Caco-2 (cell line): ENCODE data around the gene PML. TPM values are rescaled to one million over a fixed set of nuclear protein-coding genes. Genes with fewer than 3 reads are reported as not detected.

Experiments used
- BruUV-seq: library from RNA; stranded (reverse); fragments of 400-500 nt; replicated peaks from 2 replicates; lab custom pipeline; 2021; lab: Mats Ljungman, UMichigan
- CTCF ChIA-PET: fragments of 300-600 bp; sonication (Branson Sonifier 250); formaldehyde crosslinking; loops from one replicate; lab custom pipeline; 2022; ENCODE audit warnings: antibody characterized with exemption; lab: Charles Lee
- POLR2A ChIA-PET: fragments of 300-600 bp; sonication (Branson Sonifier 250); formaldehyde crosslinking; loops from one replicate; lab custom pipeline; 2022; ENCODE audit warnings: antibody characterized with exemption; lab: Charles Lee
- DNase-seq, 2 experiments: peaks; one replicate each; pipeline versions ENCODE4 v3.0.0 to v3.0.0-alpha.2; 2020 to 2022
- H3K27me3 ChIP-seq: replicated peaks from 2 replicates; pipeline ENCODE4 v1.6.0; 2011; ENCODE audit warnings: low read length; ENCODE audit not compliant: control insufficient read depth, insufficient read depth
- H3K36me3 ChIP-seq: 2 replicates; pipeline ENCODE4 v1.5.1; 2011; ENCODE audit warnings: low read length; ENCODE audit not compliant: control insufficient read depth, insufficient read depth
- H3K4me1 ChIP-seq: fragments of 250-450 bp; sonication (Bioruptor Pico); 2 replicates; pipeline ENCODE4 v1.5.1; 2020; ENCODE audit warnings: mild to moderate bottlenecking
- H3K4me3 ChIP-seq: 2 replicates; pipeline ENCODE4 v1.5.1; 2011; ENCODE audit warnings: low read depth, mild to moderate bottlenecking, control low read depth, low read length
- H3K9me3 ChIP-seq: fragments of 250-450 bp; sonication (Bioruptor Pico); 2 replicates; pipeline ENCODE4 v1.5.1; 2020; ENCODE audit warnings: mild to moderate bottlenecking, moderate library complexity
- H3K27ac Mint-ChIP-seq: one replicate; pipeline ENCODE4 v1.8.0; 2022; ENCODE audit warnings: mixed read lengths; ENCODE audit not compliant: unreplicated experiment
- H3K27me3 Mint-ChIP-seq: one replicate; pipeline ENCODE4 v1.8.0; 2022; ENCODE audit warnings: mixed read lengths; ENCODE audit not compliant: insufficient read depth, unreplicated experiment
- H3K36me3 Mint-ChIP-seq: one replicate; pipeline ENCODE4 v1.8.0; 2022; ENCODE audit warnings: mild to moderate bottlenecking, mixed read lengths; ENCODE audit not compliant: insufficient read depth, unreplicated experiment
- H3K4me1 Mint-ChIP-seq: one replicate; pipeline ENCODE4 v1.8.0; 2022; ENCODE audit warnings: low read depth, mixed read lengths; ENCODE audit not compliant: unreplicated experiment
- H3K4me3 Mint-ChIP-seq: one replicate; pipeline ENCODE4 v1.8.0; 2022; ENCODE audit warnings: mild to moderate bottlenecking, moderate library complexity, mixed read lengths; ENCODE audit not compliant: unreplicated experiment
- H3K9me3 Mint-ChIP-seq: one replicate; pipeline ENCODE4 v1.8.0; 2022; ENCODE audit warnings: mixed read lengths; ENCODE audit not compliant: unreplicated experiment
- CTCF ChIP-seq, 2 experiments: fragments of 200-600 bp in 1 of 2; IDR thresholded peaks; 1 replicate in 1 of 2; 2 replicates in 1 of 2; pipeline versions ENCODE4 v1.5.1 to v1.8.0; 2011 to 2022; ENCODE audit warnings: antibody characterized with exemption in 1 of 2, control low read depth in 1 of 2, inconsistent platforms in 1 of 2, low read depth in 1 of 2, low read length in 1 of 2, mild to moderate bottlenecking in 1 of 2, moderate library complexity in 1 of 2; ENCODE audit not compliant: insufficient read depth in 1 of 2, severe bottlenecking in 1 of 2, unreplicated experiment in 1 of 2
- intact Hi-C: fragments of 100-400 bp; cut with micrococcal nuclease; formaldehyde crosslinking; loops from one replicate; pipeline ENCODE4 v1.10.0; 2022; ENCODE audit not compliant: unreplicated experiment
- total RNA-seq: library from RNA; stranded (reverse); gene quantifications from 2 replicates; pipeline ENCODE4 v1.2.3, GENCODE V29; 2022

Gene PML
- total RNA-seq, 1 experiment from 2014 or later = 18.7 TPM

DNA sequence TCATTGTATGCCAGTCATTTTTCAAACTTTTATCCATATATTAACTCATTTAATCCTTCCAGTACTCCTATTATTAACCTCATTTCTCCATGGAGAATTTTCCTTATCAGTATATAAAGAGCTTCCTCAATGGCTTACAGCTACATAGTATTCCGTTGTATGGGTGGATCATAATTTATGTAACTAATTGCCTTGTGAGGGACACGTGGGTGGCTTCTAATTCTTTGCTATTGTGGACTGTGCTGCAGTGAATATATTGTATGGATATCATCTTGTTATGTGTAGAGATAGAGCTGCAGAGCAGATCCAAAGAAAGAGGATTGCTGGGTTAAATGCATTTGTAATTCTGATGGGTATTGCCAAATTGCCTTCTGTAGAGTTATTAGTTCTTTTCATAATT lies 25.2 kb downstream of the PML start:
- H3K4me1 Mint-ChIP-seq = no peaks in the 10 kb centered on the region
- H3K4me1 ChIP-seq = no peaks in the 10 kb centered on the region
- no peaks in the 10 kb centered on the region for H3K36me3 ChIP-seq
- no peaks in the 10 kb centered on the region for H3K36me3 Mint-ChIP-seq
- no peaks in the 10 kb centered on the region for H3K9me3 Mint-ChIP-seq
- no TSS peak for BruUV-seq
- no peak overlapping the region for H3K4me3 ChIP-seq
- no peak for DNase-seq
- no peak overlapping the region for H3K27ac Mint-ChIP-seq
- no peak for TF ChIP-seq CTCF (IDR thresholded peaks at IDR 0.05; ENCODE audit: insufficient read depth in 1 of 2, low read depth in 1 of 2, low read length in 1 of 2, severe bottlenecking in 1 of 2, unreplicated experiment in 1 of 2)
- no peaks in the 10 kb centered on the region for H3K27me3 ChIP-seq
- no peaks in the 10 kb centered on the region for H3K9me3 ChIP-seq
- H3K27me3 Mint-ChIP-seq = no peaks in the 10 kb centered on the region
- H3K4me3 Mint-ChIP-seq = no peak overlapping the region
- ChIA-PET CTCF (interaction anchor here (0.6 kb wide), 1 partner anchor 28 kb away, joined by 3 read pairs; no protein-coding TSS in a partner anchor), POLR2A (no interaction called here)
- intact Hi-C loops = no loop called here

DNA sequence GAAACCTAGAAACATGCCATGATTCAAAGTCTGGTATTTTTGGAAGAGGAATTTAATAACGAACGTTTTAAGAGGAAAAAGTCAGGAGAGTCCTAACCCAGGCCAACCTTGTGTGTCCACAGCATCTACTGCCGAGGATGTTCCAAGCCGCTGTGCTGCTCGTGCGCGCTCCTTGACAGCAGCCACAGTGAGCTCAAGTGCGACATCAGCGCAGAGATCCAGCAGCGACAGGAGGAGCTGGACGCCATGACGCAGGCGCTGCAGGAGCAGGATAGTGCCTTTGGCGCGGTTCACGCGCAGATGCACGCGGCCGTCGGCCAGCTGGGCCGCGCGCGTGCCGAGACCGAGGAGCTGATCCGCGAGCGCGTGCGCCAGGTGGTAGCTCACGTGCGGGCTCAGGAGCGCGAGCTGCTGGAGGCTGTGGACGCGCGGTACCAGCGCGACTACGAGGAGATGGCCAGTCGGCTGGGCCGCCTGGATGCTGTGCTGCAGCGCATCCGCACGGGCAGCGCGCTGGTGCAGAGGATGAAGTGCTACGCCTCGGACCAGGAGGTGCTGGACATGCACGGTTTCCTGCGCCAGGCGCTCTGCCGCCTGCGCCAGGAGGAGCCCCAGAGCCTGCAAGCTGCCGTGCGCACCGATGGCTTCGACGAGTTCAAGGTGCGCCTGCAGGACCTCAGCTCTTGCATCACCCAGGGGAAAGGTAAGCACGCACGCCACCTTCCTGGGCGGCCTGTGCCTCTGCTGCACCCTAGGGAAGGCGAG lies 28.4 kb downstream of the PML start:
- intact Hi-C loops = no loop called here
- no peak overlapping the region for H3K4me3 Mint-ChIP-seq

DNA sequence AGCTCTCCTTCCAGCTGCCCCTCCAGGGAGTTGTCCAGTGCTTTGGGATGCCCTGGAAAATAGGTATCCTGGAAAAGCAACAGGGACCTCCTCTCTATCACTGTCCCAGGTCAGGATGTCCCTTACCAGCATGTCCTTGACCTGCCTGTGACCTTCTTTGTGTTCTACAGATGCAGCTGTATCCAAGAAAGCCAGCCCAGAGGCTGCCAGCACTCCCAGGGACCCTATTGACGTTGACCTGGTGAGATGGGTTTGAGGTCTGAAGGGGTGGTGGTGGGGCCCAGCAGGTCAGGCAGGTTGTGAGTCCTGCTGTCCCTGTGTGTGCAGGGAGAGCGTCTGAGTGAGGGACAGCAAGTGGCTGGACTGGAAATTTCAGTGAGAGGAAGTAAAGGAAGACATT lies 30.2 kb downstream of the PML start:
- no peaks in the 10 kb centered on the region for H3K36me3 ChIP-seq
- no peaks in the 10 kb centered on the region for H3K4me1 Mint-ChIP-seq
- intact Hi-C loops = no loop called here
- H3K9me3 ChIP-seq = no peaks in the 10 kb centered on the region
- H3K27me3 Mint-ChIP-seq = no peaks in the 10 kb centered on the region
- TF ChIP-seq CTCF (IDR thresholded peaks at IDR 0.05; ENCODE audit: insufficient read depth in 1 of 2, low read depth in 1 of 2, low read length in 1 of 2, severe bottlenecking in 1 of 2, unreplicated experiment in 1 of 2) = no peak
- no TSS peak for BruUV-seq
- POLR2A ChIA-PET = no interaction called here
- no peak overlapping the region for H3K4me3 Mint-ChIP-seq
- CTCF ChIA-PET = no interaction called here
- no peaks in the 10 kb centered on the region for H3K9me3 Mint-ChIP-seq
- H3K36me3 Mint-ChIP-seq = no peaks in the 10 kb centered on the region
- no peaks in the 10 kb centered on the region for H3K4me1 ChIP-seq
- no peak overlapping the region for H3K27ac Mint-ChIP-seq
- no peak for DNase-seq
- no peak overlapping the region for H3K4me3 ChIP-seq
- H3K27me3 ChIP-seq = no peaks in the 10 kb centered on the region

More for the DNA sequence above, 28.4 kb downstream of the PML start:
- Mint-ChIP-seq H3K27me3 (no peaks in the 10 kb centered on the region), H3K4me1 (no peaks in the 10 kb centered on the region), H3K27ac (no peak overlapping the region), H3K36me3 (no peaks in the 10 kb centered on the region), H3K9me3 (no peaks in the 10 kb centered on the region)
- no peaks in the 10 kb centered on the region for H3K9me3 ChIP-seq
- no peaks in the 10 kb centered on the region for H3K4me1 ChIP-seq
- no peak overlapping the region for H3K4me3 ChIP-seq
- TF ChIP-seq CTCF (IDR thresholded peaks at IDR 0.05; ENCODE audit: insufficient read depth in 1 of 2, low read depth in 1 of 2, low read length in 1 of 2, severe bottlenecking in 1 of 2, unreplicated experiment in 1 of 2) = no peak
- no peak for DNase-seq
- no peaks in the 10 kb centered on the region for H3K27me3 ChIP-seq
- ChIA-PET POLR2A (no interaction called here), CTCF (interaction anchor here (0.6 kb wide), 1 partner anchor 12 kb away, joined by 6 read pairs; no protein-coding TSS in a partner anchor)
- no peaks in the 10 kb centered on the region for H3K36me3 ChIP-seq
- no TSS peak for BruUV-seq
